SW 1271 (cell line): ENCODE measurements around the gene TPRN.
A peak's percentile ranks its signal among the peaks of the same experiment; 100 is the strongest.

Source experiments
- DNase-seq, 2 experiments: peaks; one replicate each; lab custom pipeline; 2025; lab: John Stamatoyannopoulos, UW

The TPRN gene

GRCh38 chr9:137212520-137212919 is 12.0 kb upstream of the TPRN start:
- no peak for DNase-seq

GRCh38 chr9:137211532-137211931 is 11.0 kb upstream of the TPRN start:
- no peak for DNase-seq

- DNase-seq = no peak
These were observed 6.1 kb upstream of the TPRN start for GRCh38 chr9:137206602-137207001.

GRCh38 chr9:137205126-137206069 is 4.9 kb upstream of the TPRN start, which contains the start of the genes NDOR1 and TMEM203:
Gene NDOR1 (plus strand): TSS chr9:137205700. CDS start chr9:137205778, 78 bp downstream.
Gene TMEM203 (minus strand): TSS chr9:137205648. CDS start chr9:137205414, 234 bp downstream.
- DNase-seq = peak; percentile 73 to 82

GRCh38 chr9:137204731-137205125 is 4.2 kb upstream of the TPRN start:
- no peak for DNase-seq

- no peak for DNase-seq
These were observed 2.4 kb upstream of the TPRN start for GRCh38 chr9:137202966-137203365.

GRCh38 chr9:137201205-137201868 is 796 bp upstream of the TPRN start:
- no peak for DNase-seq

- no peak for DNase-seq
These were observed 975 bp downstream of the TPRN start for GRCh38 chr9:137199411-137200121.

- no peak for DNase-seq
These were observed 1.6 kb downstream of the TPRN start for GRCh38 chr9:137198902-137199283.

- no peak for DNase-seq
These were observed 2.3 kb downstream of the TPRN start for GRCh38 chr9:137198051-137198901.

- no peak for DNase-seq
These were observed 4.9 kb downstream of the TPRN start for GRCh38 chr9:137195525-137196220.

GRCh38 chr9:137194909-137195308 is 5.6 kb downstream of the TPRN start:
- no peak for DNase-seq

- no peak for DNase-seq
These were observed 6.2 kb downstream of the TPRN start for GRCh38 chr9:137194388-137194787.

- no peak for DNase-seq
These were observed 6.8 kb downstream of the TPRN start for GRCh38 chr9:137193771-137194170.

GRCh38 chr9:137192859-137193258 is 7.7 kb downstream of the TPRN start:
- no peak for DNase-seq

GRCh38 chr9:137192448-137192780 is 8.1 kb downstream of the TPRN start:
- DNase-seq = no peak

- no peak for DNase-seq
These were observed 8.7 kb downstream of the TPRN start for GRCh38 chr9:137191691-137192447.

GRCh38 chr9:137191245-137191644 is 9.3 kb downstream of the TPRN start:
- DNase-seq = no peak

GRCh38 chr9:137190315-137190856 is 10.2 kb downstream of the TPRN start:
- DNase-seq = no peak
